Measurements from ENCODE around the gene TENM3. TPM values are rescaled to one million over a fixed set of nuclear protein-coding genes. Genes with fewer than 3 reads are reported as not detected.

The TENM3 gene
- total and polyA plus RNA-seq, 2 of the 8 experiments (the other 6 are each of a cell fraction or from before 2014, with no cell fraction given), result 36.9 to 69.3 TPM

DNA sequence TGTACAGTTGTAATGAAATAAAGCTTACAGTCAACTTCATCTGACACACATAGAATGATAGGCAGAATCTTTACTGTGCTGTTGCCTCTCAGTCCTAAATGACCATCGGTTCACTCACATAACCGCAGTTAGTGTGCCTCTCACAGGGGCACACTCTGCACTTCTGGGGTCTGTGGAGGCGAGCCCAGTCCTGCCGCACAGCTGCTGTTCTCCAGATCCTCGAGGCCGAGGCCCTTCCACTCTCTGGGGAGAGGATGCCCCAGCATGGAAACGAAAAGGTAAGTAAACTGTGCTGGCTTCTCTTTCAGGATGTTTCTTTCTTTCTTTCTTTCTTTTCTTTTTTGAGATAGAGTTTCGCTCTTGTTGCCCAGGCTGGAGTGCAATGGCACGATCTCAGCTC, 586.0 kb downstream of the TENM3 start (continued):
- no peak for TF ChIP-seq RFX5 (IDR thresholded peaks at IDR 0.05; ENCODE audit: borderline replicate concordance, low read depth, low read length)
- no peak for TF ChIP-seq YY1 (IDR thresholded peaks at IDR 0.05; ENCODE audit: low read depth, low read length)
